BJ (cell line): Measurements from ENCODE around the gene GSG1L. TPM values are rescaled to one million over a fixed set of nuclear protein-coding genes. Genes with fewer than 3 reads are reported as not detected.

Experiments used
- CTCF ChIA-PET: fragments of 350-600 bp; formaldehyde crosslinking; extraction: SDS; loops from one replicate; lab custom pipeline; 2021; ENCODE audit warnings: antibody characterized with exemption, inconsistent platforms; lab: Yijun Ruan, JAX
- POLR2A ChIA-PET: fragments of 300-600 bp; sonication (Branson Sonifier 250); formaldehyde crosslinking; extraction: SDS; loops from one replicate; lab custom pipeline; 2021; ENCODE audit warnings: antibody characterized with exemption; lab: Charles Lee
- DNase-seq: peaks from one replicate; pipeline ENCODE4 v3.0.0-alpha.2; 2011; ENCODE audit warnings: low read depth
- H3K27me3 ChIP-seq: 2 replicates; pipeline ENCODE4 v1.6.0; 2011; ENCODE audit warnings: low read length; ENCODE audit not compliant: control insufficient read depth, insufficient read depth
- H3K36me3 ChIP-seq: 2 replicates; pipeline ENCODE4 v1.5.1; 2011; ENCODE audit warnings: low read length; ENCODE audit not compliant: control insufficient read depth, insufficient read depth
- H3K4me3 ChIP-seq: 2 replicates; pipeline ENCODE4 v1.5.1; 2011; ENCODE audit warnings: low read depth, mild to moderate bottlenecking, control low read depth, low read length
- polyA plus RNA-seq: library from polyadenylated mRNA; depleted of rRNA; stranded (reverse); fragments of >200 nt; gene quantifications from 2 replicates; pipeline ENCODE4 v1.2.3, GENCODE V29; 2011
- TF ChIP-seq, protein P1 (sequence below): IDR thresholded peaks from 2 replicates; pipeline ENCODE4 v1.5.1; 2011; ENCODE audit warnings: low read depth, mild to moderate bottlenecking, control low read depth, inconsistent platforms, low read length, moderate library complexity; ENCODE audit not compliant: insufficient read depth

The GSG1L gene
- polyA plus RNA-seq, 1 experiment = not detected

GRCh38 chr16:27800817-27801216 lies 262.7 kb downstream of the GSG1L start:
- POLR2A ChIA-PET = no interaction called here
- TF ChIP-seq, protein P1, sequence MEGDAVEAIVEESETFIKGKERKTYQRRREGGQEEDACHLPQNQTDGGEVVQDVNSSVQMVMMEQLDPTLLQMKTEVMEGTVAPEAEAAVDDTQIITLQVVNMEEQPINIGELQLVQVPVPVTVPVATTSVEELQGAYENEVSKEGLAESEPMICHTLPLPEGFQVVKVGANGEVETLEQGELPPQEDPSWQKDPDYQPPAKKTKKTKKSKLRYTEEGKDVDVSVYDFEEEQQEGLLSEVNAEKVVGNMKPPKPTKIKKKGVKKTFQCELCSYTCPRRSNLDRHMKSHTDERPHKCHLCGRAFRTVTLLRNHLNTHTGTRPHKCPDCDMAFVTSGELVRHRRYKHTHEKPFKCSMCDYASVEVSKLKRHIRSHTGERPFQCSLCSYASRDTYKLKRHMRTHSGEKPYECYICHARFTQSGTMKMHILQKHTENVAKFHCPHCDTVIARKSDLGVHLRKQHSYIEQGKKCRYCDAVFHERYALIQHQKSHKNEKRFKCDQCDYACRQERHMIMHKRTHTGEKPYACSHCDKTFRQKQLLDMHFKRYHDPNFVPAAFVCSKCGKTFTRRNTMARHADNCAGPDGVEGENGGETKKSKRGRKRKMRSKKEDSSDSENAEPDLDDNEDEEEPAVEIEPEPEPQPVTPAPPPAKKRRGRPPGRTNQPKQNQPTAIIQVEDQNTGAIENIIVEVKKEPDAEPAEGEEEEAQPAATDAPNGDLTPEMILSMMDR = no peak
- Histone ChIP-seq H3K36me3 (no peaks in the 10 kb centered on the region), H3K4me3 (no peak overlapping the region), H3K27me3 (peaks cover 11% of the 10 kb centered on the region)
- CTCF ChIA-PET = no interaction called here
- no peak for DNase-seq

- CTCF ChIA-PET = no interaction called here
Measured at GRCh38 chr16:27799896-27800295, 263.6 kb downstream of the GSG1L start.

DNA sequence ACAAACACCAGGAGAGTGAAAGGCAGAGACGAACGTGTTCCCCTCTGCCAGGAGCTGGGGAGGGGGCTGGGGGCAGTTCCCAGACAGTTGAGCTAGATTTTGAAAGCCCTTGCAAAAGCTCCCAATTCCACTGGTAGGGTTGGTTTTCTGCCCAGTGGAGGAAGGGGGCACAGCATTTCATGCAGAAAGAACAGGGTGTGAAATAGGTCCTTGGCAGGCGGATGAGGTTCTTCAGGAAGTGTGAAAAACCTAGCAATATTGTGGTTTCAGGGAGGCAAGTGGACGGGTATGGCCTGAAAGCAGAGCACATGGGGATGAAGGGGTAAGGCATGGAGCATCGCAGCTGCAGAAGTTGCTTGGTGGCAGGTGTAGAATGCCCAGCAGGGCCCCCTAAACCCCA lies 265.3 kb downstream of the GSG1L start:
- no peak overlapping the region for H3K4me3 ChIP-seq
- DNase-seq = no peak
- ChIA-PET POLR2A (no interaction called here), CTCF (interaction anchor here (1.3 kb wide), 1 partner anchor 10 kb away, joined by 3 read pairs; no protein-coding TSS in a partner anchor)
- TF ChIP-seq, protein P1 = no peak
- peaks cover 7% of the 10 kb centered on the region for H3K27me3 ChIP-seq
- H3K36me3 ChIP-seq = no peaks in the 10 kb centered on the region

More at GRCh38 chr16:27799896-27800295, 263.6 kb downstream of the GSG1L start:
- TF ChIP-seq, protein P1 = no peak
- Histone ChIP-seq H3K36me3 (no peaks in the 10 kb centered on the region), H3K27me3 (peaks cover 11% of the 10 kb centered on the region), H3K4me3 (no peak overlapping the region)
- POLR2A ChIA-PET = no interaction called here
- no peak for DNase-seq

DNA sequence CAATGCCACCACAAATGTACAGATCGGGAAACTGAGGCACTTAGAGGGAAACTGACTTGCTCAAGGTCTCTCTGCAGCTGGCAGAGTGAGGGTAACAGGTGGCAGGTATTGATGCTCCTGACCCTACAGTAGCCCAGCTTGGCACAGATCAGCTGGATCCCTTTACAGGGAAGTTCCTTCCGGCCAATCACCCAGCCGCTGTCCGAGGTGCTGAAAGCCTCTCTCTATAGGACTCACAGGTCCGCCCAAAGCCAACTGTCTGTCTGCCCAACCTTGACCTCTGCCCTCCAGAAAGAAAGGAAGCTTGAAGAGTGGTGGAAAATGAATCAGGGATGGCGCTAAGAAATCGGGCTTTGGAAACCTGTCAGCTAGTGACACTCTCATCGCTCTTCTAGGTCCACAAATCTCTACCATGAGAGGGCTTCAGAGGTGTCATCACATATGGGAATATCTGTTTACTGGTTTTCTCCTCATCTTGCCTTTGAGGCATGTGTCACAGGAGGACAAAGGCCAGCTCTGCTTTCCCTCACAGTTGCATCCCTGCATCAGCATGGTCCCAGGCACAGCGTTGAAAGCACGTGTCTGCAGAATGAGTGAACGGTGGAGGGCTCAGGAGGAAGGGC lies 267.4 kb downstream of the GSG1L start:
- ChIA-PET CTCF (no interaction called here), POLR2A (no interaction called here)
- Histone ChIP-seq H3K4me3 (no peak overlapping the region), H3K27me3 (peaks cover 2% of the 10 kb centered on the region; the same call in 1 of the 2 replicates), H3K36me3 (no peaks in the 10 kb centered on the region)
- DNase-seq = no peak
- TF ChIP-seq, protein P1 = no peak

- ChIA-PET POLR2A (no interaction called here), CTCF (no interaction called here)
- TF ChIP-seq, protein P1 = no peak
- no peak for DNase-seq
- Histone ChIP-seq H3K27me3 (no peaks in the 10 kb centered on the region), H3K4me3 (no peak overlapping the region), H3K36me3 (no peaks in the 10 kb centered on the region)
Measured at GRCh38 chr16:27793249-27793622, 270.3 kb downstream of the GSG1L start.
